ENCODE measurements around the gene PCDHGA11. TPM values are rescaled to one million over a fixed set of nuclear protein-coding genes. Genes with fewer than 3 reads are reported as not detected.
A peak's percentile ranks its signal among the peaks of the same experiment; 100 is the strongest.
"Not testable (repeated sequence)": the region's sequence is repeated elsewhere in the genome, so short reads cannot be mapped to it uniquely, and the experiment has no call there.

The PCDHGA11 gene
- total RNA-seq, 1 donor, result 12.3 TPM

DNA sequence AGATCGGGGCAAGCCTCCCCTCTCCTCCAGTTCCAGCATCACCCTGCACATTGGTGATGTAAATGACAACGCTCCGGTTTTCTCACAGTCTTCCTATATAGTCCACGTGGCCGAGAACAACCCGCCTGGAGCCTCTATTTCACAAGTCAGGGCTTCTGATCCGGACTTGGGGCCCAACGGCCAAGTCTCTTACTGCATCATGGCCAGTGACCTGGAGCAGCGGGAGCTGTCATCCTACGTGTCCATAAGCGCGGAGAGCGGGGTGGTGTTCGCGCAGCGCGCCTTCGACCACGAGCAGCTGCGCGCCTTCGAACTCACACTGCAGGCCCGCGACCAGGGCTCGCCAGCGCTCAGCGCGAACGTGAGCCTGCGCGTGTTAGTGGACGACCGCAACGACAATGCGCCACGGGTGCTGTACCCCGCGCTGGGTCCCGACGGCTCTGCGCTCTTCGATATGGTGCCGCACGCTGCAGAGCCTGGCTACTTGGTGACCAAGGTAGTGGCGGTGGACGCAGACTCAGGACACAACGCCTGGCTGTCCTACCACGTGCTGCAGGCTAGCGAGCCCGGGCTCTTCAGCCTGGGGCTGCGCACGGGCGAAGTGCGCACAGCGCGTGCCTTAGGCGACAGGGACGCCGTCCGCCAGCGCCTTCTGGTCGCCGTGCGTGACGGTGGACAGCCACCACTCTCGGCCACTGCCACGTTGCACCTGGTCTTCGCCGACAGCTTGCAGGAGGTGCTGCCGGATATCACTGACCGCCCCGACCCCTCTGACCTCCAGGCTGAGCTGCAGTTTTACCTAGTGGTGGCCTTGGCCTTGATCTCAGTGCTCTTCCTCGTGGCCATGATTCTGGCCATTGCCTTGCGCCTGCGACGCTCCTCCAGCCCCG is 31.5 kb upstream of the PCDHGA11 start:
- Histone ChIP-seq H3K4me2 (ENCODE audit: insufficient read depth, low read length) (no peak overlapping the region), H3K79me2 (ENCODE audit: insufficient read depth, low read length) (no peaks in the 10 kb centered on the region), H2AFZ (ENCODE audit: low read length) (no peak overlapping the region), H3K9me3 (ENCODE audit: low read depth, low read length) (peaks cover 22% of the 10 kb centered on the region), H3K36me3 (ENCODE audit: insufficient read depth, low read length) (peaks cover 4% of the 10 kb centered on the region), H4K20me1 (ENCODE audit: insufficient read depth, low read length) (no peaks in the 10 kb centered on the region), H3K4me3 (ENCODE audit: insufficient read depth, low read length) (peak overlapping the region; percentile 7), H3K4me1 (ENCODE audit: insufficient read depth, low read length) (no peaks in the 10 kb centered on the region), H3K27ac (ENCODE audit: low read depth, low read length) (no peak overlapping the region), H3K27me3 (ENCODE audit: insufficient read depth, low read length) (no peaks in the 10 kb centered on the region)
- TF ChIP-seq, protein P1, sequence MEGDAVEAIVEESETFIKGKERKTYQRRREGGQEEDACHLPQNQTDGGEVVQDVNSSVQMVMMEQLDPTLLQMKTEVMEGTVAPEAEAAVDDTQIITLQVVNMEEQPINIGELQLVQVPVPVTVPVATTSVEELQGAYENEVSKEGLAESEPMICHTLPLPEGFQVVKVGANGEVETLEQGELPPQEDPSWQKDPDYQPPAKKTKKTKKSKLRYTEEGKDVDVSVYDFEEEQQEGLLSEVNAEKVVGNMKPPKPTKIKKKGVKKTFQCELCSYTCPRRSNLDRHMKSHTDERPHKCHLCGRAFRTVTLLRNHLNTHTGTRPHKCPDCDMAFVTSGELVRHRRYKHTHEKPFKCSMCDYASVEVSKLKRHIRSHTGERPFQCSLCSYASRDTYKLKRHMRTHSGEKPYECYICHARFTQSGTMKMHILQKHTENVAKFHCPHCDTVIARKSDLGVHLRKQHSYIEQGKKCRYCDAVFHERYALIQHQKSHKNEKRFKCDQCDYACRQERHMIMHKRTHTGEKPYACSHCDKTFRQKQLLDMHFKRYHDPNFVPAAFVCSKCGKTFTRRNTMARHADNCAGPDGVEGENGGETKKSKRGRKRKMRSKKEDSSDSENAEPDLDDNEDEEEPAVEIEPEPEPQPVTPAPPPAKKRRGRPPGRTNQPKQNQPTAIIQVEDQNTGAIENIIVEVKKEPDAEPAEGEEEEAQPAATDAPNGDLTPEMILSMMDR (IDR thresholded peaks at IDR 0.05; ENCODE audit: extremely low read depth, low read depth, low read length), result no peak
- no peak for DNase-seq (ENCODE audit: insufficient read length, low spot score, missing footprints)

DNA sequence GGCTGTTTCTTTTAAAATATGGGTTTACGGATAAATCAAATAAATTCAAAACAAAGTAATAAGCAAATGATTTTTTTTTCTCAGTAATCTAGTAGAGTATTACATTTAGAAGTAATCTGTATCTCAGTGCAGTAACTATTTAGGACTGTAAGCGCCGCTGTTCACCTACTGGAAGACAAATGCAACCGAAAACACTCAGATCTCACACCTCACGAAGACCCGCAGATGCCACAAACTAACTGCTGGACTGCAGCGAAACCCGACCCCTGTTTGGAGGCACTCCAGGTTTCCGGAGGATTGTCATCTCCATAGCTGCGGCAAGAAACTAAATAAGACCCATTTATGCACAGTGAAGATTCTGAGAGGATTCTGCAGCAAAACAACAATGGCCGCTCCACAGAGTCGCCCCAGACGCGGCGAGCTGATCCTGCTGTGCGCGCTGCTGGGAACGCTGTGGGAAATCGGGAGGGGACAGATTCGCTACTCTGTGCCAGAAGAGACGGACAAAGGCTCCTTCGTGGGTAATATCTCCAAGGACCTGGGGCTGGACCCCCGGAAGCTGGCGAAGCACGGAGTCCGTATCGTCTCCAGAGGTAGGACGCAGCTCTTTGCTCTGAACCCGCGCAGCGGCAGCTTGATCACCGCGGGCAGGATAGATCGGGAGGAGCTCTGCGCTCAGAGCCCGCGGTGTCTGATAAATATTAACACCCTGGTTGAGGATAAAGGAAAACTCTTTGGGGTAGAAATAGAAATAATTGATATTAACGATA is 28.2 kb upstream of the PCDHGA11 start, which contains the start of gene PCDHGA8:
TSS of gene PCDHGA8 (plus strand) at position 205 of the 770 bp plus-strand sequence. CDS start at position 386, 181 bp downstream.
- Histone ChIP-seq H3K79me2 (ENCODE audit: insufficient read depth, low read length) (no peaks in the 10 kb centered on the region), H2AFZ (ENCODE audit: low read length) (no peak within 1 kb of the TSS), H3K4me3 (ENCODE audit: insufficient read depth, low read length) (peak within 1 kb of the TSS; percentile 2), H3K9me3 (ENCODE audit: low read depth, low read length) (peaks cover 22% of the 10 kb centered on the region), H3K27ac (ENCODE audit: low read depth, low read length) (no peak within 1 kb of the TSS), H3K36me3 (ENCODE audit: insufficient read depth, low read length) (peaks cover 4% of the 10 kb centered on the region), H3K4me2 (ENCODE audit: insufficient read depth, low read length) (no peak within 1 kb of the TSS), H3K27me3 (ENCODE audit: insufficient read depth, low read length) (no peaks in the 10 kb centered on the region), H4K20me1 (ENCODE audit: insufficient read depth, low read length) (no peaks in the 10 kb centered on the region), H3K4me1 (ENCODE audit: insufficient read depth, low read length) (no peaks in the 10 kb centered on the region)
- TF ChIP-seq, protein P1 (IDR thresholded peaks at IDR 0.05; ENCODE audit: extremely low read depth, low read depth, low read length), result peak; percentile 28
- no peak for DNase-seq (ENCODE audit: insufficient read length, low spot score, missing footprints)

DNA sequence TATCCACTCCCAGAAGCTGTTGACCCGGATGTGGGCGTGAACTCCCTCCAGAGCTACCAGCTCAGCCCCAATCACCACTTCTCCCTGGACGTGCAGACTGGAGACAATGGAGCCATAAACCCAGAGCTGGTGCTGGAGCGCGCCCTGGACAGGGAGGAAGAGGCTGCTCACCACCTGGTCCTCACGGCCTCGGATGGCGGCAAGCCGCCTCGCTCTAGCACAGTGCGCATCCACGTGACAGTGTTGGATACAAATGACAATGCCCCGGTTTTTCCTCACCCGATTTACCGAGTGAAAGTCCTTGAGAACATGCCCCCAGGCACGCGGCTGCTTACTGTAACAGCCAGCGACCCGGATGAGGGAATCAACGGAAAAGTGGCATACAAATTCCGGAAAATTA is 27.6 kb upstream of the PCDHGA11 start:
- Histone ChIP-seq H3K4me2 (ENCODE audit: insufficient read depth, low read length) (no peak overlapping the region), H3K27ac (ENCODE audit: low read depth, low read length) (no peak overlapping the region), H3K27me3 (ENCODE audit: insufficient read depth, low read length) (no peaks in the 10 kb centered on the region), H3K4me3 (ENCODE audit: insufficient read depth, low read length) (no peak overlapping the region), H3K79me2 (ENCODE audit: insufficient read depth, low read length) (no peaks in the 10 kb centered on the region), H3K4me1 (ENCODE audit: insufficient read depth, low read length) (no peaks in the 10 kb centered on the region), H3K36me3 (ENCODE audit: insufficient read depth, low read length) (peaks cover 4% of the 10 kb centered on the region), H2AFZ (ENCODE audit: low read length) (no peak overlapping the region), H4K20me1 (ENCODE audit: insufficient read depth, low read length) (no peaks in the 10 kb centered on the region), H3K9me3 (ENCODE audit: low read depth, low read length) (peaks cover 21% of the 10 kb centered on the region)
- TF ChIP-seq, protein P1 (IDR thresholded peaks at IDR 0.05; ENCODE audit: extremely low read depth, low read depth, low read length), result no peak
- DNase-seq (ENCODE audit: insufficient read length, low spot score, missing footprints), result no peak

DNA sequence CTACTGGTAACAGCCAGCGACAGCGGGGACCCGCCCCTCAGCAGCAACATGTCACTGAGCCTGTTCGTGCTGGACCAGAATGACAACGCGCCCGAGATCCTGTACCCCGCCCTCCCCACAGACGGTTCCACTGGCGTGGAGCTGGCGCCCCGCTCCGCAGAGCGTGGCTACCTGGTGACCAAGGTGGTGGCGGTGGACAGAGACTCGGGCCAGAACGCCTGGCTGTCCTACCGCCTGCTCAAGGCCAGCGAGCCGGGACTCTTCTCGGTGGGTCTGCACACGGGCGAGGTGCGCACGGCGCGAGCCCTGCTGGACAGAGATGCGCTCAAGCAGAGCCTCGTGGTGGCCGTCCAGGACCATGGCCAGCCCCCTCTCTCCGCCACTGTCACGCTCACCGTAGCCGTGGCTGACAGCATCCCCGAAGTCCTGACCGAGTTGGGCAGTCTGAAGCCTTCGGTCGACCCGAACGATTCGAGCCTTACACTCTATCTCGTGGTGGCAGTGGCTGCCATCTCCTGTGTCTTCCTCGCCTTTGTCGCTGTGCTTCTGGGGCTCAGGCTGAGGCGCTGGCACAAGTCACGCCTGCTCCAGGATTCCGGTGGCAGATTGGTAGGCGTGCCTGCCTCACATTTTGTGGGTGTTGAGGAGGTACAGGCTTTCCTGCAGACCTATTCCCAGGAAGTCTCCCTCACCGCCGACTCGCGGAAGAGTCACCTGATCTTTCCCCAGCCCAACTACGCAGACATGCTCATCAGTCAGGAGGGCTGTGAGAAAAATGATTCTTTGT is 26.3 kb upstream of the PCDHGA11 start:
- not testable (repeated sequence) for H3K79me2 ChIP-seq (ENCODE audit: insufficient read depth, low read length); H3K27ac ChIP-seq (ENCODE audit: low read depth, low read length); H3K27me3 ChIP-seq (ENCODE audit: insufficient read depth, low read length); DNase-seq (ENCODE audit: insufficient read length, low spot score, missing footprints); H3K4me2 ChIP-seq (ENCODE audit: insufficient read depth, low read length); H2AFZ ChIP-seq (ENCODE audit: low read length); H3K4me3 ChIP-seq (ENCODE audit: insufficient read depth, low read length); H3K36me3 ChIP-seq (ENCODE audit: insufficient read depth, low read length); H4K20me1 ChIP-seq (ENCODE audit: insufficient read depth, low read length); H3K4me1 ChIP-seq (ENCODE audit: insufficient read depth, low read length)
- peaks cover 23% of the 10 kb centered on the region for H3K9me3 ChIP-seq (ENCODE audit: low read depth, low read length)

Measured in osteoblast (primary cell).